Neutrophil (primary cell): Measurements from ENCODE around the gene PLA1A.

Experiments
- H3K27ac ChIP-seq: fragments of 200-600 bp; sonication (generic); 2 replicates; pipeline ENCODE4 v1.5.1; 2016; ENCODE audit warnings: mild to moderate bottlenecking, moderate library complexity
- H3K27me3 ChIP-seq: fragments of 200-600 bp; sonication (generic); 2 replicates; pipeline ENCODE4 v1.6.0; 2016; ENCODE audit warnings: mild to moderate bottlenecking
- H3K36me3 ChIP-seq: fragments of 200-600 bp; sonication (generic); 2 replicates; pipeline ENCODE4 v1.5.1; 2017
- H3K4me1 ChIP-seq, 2 experiments: fragments of 200-600 bp in 1 of 2; sonication (generic) in 1 of 2; 1 replicate in 1 of 2; 2 replicates in 1 of 2; pipeline versions ENCODE4 v1.5.1 to v1.6.1; 2013 to 2016; ENCODE audit warnings: low read depth in 1 of 2, low read length in 1 of 2, mild to moderate bottlenecking in 1 of 2, moderate library complexity in 1 of 2; ENCODE audit not compliant: control insufficient read depth in 1 of 2, insufficient read depth in 1 of 2
- H3K4me3 ChIP-seq, 2 experiments: fragments of 200-600 bp in 1 of 2; sonication (generic) in 1 of 2; 1 replicate in 1 of 2; 2 replicates in 1 of 2; pipeline ENCODE4 v1.5.1; 2013 to 2016; ENCODE audit warnings: low read depth in 1 of 2, low read length in 1 of 2, mild to moderate bottlenecking in 1 of 2, moderate library complexity in 1 of 2
- H3K9me3 ChIP-seq: fragments of 200-600 bp; sonication (generic); 2 replicates; pipeline ENCODE4 v1.5.1; 2016
- CTCF ChIP-seq: fragments of 200-600 bp; sonication (generic); IDR thresholded peaks from 2 replicates; pipeline ENCODE4 v1.5.1; 2016; ENCODE audit warnings: antibody characterized with exemption

PLA1A gene

DNA sequence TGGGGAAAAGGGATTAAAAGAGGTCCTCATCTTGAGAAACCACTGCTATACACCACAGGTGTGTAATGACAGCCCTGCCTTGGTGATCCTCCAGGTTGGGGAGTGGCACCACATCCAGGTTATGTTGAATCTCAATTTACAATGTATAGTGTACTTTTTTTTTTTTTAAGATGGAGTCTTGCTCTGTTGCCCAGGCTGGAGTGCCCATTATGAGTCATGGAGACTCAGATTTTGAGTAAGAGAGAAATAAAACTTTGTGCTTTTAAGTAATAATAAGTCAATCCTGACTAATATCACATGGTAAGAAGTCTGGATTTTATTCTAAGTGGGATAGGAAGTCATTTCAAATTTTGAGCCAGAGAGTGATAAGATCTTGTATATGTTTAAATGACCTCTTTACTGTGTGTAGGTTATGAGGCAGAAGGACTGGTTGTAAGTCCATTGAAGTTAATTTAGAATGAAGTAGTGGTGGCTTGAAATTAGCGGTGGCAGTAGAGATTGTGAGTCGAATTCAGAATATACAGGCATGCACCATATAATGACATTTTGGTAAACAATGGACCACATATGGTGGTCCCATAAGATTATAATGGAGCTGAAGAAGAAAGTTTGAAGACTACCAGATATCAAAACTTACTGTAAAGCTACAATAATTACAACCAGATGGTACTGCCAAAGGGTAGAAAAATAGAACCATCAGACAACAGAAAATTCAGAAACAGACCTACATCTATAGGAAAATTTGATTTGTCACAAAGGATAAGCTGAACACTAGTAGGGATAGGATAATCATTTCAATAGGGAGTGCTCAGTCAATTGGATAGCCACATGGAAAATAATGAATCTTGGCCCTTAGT, 42.0 kb downstream of the PLA1A start:
- H3K4me3 ChIP-seq: no peak overlapping the region
- H3K9me3 ChIP-seq: no peaks in the 10 kb centered on the region
- no peak for TF ChIP-seq CTCF
- H3K4me1 ChIP-seq: peaks cover 13 to 17% of the 10 kb centered on the region in 2 experiments
- no peaks in the 10 kb centered on the region for H3K36me3 ChIP-seq
- H3K27ac ChIP-seq: peak overlapping the region; percentile 59
- H3K27me3 ChIP-seq: no peaks in the 10 kb centered on the region

- H3K27ac ChIP-seq: no peak overlapping the region
- no peaks in the 10 kb centered on the region for H3K27me3 ChIP-seq
- no peak for TF ChIP-seq CTCF
- no peaks in the 10 kb centered on the region for H3K36me3 ChIP-seq
- H3K9me3 ChIP-seq: no peaks in the 10 kb centered on the region
- no peak overlapping the region for H3K4me3 ChIP-seq
- peaks cover 13 to 17% of the 10 kb centered on the region in 2 experiments for H3K4me1 ChIP-seq
Measured at GRCh38 chr3:119641416-119641815, 43.7 kb downstream of the PLA1A start.

GRCh38 chr3:119642746-119643473, 45.2 kb downstream of the PLA1A start:
- TF ChIP-seq CTCF: no peak
- Histone ChIP-seq H3K27me3 (no peaks in the 10 kb centered on the region), H3K27ac (no peak overlapping the region), H3K9me3 (no peaks in the 10 kb centered on the region), H3K4me1 (peaks cover 10 to 12% of the 10 kb centered on the region in 2 experiments), H3K4me3 (no peak overlapping the region), H3K36me3 (peaks cover 2% of the 10 kb centered on the region)

DNA sequence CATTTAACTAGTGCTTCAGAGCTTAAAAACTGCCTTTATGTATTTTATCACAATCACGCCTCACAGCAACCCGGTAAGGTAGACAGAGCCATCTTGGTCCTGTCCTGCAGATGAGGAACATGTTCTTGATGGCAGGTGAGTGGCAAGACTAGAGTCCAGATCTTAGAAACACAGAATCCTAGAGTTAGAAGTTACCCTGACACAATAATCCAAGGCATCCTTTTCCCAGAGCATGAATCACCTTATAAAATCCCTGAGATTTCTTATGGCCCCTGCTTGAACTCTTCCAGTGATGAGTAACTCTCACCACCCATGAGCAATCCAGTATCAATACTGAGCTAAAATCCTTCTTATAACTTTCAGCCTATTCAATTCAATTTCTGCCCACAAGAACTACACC, 45.8 kb downstream of the PLA1A start:
- no peak for TF ChIP-seq CTCF
- Histone ChIP-seq H3K36me3 (peaks cover 6% of the 10 kb centered on the region), H3K27me3 (no peaks in the 10 kb centered on the region), H3K4me3 (no peak overlapping the region), H3K9me3 (no peaks in the 10 kb centered on the region), H3K4me1 (peaks cover 5 to 8% of the 10 kb centered on the region in 2 experiments), H3K27ac (no peak overlapping the region)

GRCh38 chr3:119644481-119644880, 46.8 kb downstream of the PLA1A start:
- Histone ChIP-seq H3K27me3 (no peaks in the 10 kb centered on the region), H3K4me1 (no peaks in the 10 kb centered on the region), H3K9me3 (no peaks in the 10 kb centered on the region), H3K27ac (no peak overlapping the region), H3K4me3 (no peak overlapping the region), H3K36me3 (peaks cover 6% of the 10 kb centered on the region)
- TF ChIP-seq CTCF: no peak
